Activated CD4-positive, alpha-beta T cell treated with anti-CD3 and anti-CD28 coated beads, Interleukin-2, amount 50 U/mL, for 16 hours (primary cell): ENCODE measurements around the gene MVD.

ENCODE experiments used
- DNase-seq: peaks from one replicate; pipeline ENCODE4 v3.0.0-alpha.2; 2020

Gene MVD

GRCh38 chr16:88654363-88655052 lies 8.4 kb downstream of the MVD start:
- no peak for DNase-seq

GRCh38 chr16:88653596-88654362 lies 9.1 kb downstream of the MVD start:
- no peak for DNase-seq

GRCh38 chr16:88653101-88653500 lies 9.8 kb downstream of the MVD start:
- no peak for DNase-seq

- no peak for DNase-seq
Measured at GRCh38 chr16:88652762-88653063, 10.2 kb downstream of the MVD start.

GRCh38 chr16:88651989-88652761 lies 10.7 kb downstream of the MVD start:
- no peak for DNase-seq

- DNase-seq, result peak; percentile 91
Measured at GRCh38 chr16:88651276-88651988, 11.5 kb downstream of the MVD start.

- peak; percentile 90 for DNase-seq
Measured at GRCh38 chr16:88650749-88651275, 12.1 kb downstream of the MVD start, which contains the start of gene CYBA. Gene CYBA (minus strand): TSS chr16:88651053. CDS start chr16:88651013, 40 bp downstream.

- DNase-seq, result no peak
Measured at GRCh38 chr16:88649924-88650748, 12.8 kb downstream of the MVD start.

- DNase-seq, result no peak
Measured at GRCh38 chr16:88649195-88649923, 13.5 kb downstream of the MVD start.

- no peak for DNase-seq
Measured at GRCh38 chr16:88647178-88648070, 15.5 kb downstream of the MVD start.

- DNase-seq, result no peak
Measured at GRCh38 chr16:88646345-88647034, 16.4 kb downstream of the MVD start.

- no peak for DNase-seq
Measured at GRCh38 chr16:88645941-88646340, 16.9 kb downstream of the MVD start.

- DNase-seq, result no peak
Measured at GRCh38 chr16:88645455-88645854, 17.4 kb downstream of the MVD start.

GRCh38 chr16:88643644-88643932 lies 19.3 kb downstream of the MVD start:
- no peak for DNase-seq

- DNase-seq, result no peak
Measured at GRCh38 chr16:88642881-88643643, 19.8 kb downstream of the MVD start.

GRCh38 chr16:88640498-88641247 lies 22.2 kb downstream of the MVD start:
- DNase-seq, result no peak

GRCh38 chr16:88640039-88640495 lies 22.8 kb downstream of the MVD start:
- DNase-seq, result no peak
